Limb (tissue), 2 donors: Measurements from ENCODE around the gene STUB1.
A peak's percentile ranks its signal among the peaks of the same experiment; 100 is the strongest.

Experiments used
- DNase-seq, 2 donors: peaks; one replicate each; pipeline ENCODE4 v3.0.0-alpha.2; 2016; ENCODE audit errors: extremely low spot score in 2 of 2

The STUB1 gene

DNA sequence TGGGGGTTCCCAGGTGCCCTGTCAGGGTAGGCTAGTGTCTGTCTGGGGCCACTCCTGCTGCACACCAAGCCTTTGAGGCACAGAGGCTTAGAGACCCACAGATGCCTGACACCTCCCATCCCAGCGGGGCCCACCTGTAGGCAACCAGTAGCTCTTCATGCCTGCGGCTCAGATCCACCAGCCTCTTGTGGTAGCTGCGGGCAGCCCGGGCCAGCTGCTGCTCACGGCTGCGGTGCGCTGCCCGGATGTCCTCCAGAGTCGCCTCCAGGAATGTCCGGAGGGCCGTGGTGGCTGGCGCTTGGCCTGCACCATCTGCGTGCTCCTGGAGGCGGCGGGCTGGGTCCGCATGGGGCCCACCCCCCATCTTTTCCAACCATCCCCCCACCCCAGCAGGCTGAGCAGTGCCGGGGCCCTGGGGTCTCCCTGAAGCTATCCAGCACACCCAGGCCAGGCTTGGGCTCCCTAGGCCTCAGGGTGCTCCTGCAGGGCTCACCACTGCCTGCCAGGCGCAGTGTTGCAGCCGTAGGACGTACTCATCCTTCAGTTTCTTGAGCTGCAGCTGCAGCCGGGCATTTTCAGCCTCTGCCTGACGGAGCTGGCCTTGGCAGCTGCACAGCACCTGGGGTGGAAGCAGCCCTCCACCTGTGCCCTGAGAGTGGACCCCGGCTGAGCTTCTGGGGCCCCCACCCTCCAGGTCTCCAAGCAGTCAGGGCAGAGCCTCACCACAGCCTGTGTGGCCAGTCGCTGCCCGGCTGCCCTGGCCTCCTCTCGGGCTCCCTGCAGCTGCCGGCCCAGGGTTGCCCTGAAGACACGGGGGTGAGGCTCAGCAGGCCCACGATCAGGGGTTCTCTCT, 44.2 kb downstream of the STUB1 start:
- DNase-seq, result no peak

DNA sequence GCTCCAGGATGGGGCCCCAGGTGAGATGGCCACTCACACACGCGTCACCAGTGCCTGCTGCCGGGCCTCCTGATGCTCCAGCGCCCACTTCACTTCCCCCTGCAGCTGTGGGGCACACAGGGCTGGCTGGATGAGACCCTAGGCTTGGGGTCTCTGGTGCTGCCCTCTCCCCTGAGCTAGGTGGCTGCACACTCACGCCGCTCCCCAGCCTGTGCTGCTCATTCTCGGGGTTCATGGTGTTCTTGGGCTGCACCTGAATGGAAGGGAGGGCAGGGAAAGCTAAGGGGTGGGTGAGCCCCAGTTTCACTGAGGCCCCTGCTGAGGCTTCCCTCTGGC, 44.8 kb downstream of the STUB1 start:
- no peak for DNase-seq

DNA sequence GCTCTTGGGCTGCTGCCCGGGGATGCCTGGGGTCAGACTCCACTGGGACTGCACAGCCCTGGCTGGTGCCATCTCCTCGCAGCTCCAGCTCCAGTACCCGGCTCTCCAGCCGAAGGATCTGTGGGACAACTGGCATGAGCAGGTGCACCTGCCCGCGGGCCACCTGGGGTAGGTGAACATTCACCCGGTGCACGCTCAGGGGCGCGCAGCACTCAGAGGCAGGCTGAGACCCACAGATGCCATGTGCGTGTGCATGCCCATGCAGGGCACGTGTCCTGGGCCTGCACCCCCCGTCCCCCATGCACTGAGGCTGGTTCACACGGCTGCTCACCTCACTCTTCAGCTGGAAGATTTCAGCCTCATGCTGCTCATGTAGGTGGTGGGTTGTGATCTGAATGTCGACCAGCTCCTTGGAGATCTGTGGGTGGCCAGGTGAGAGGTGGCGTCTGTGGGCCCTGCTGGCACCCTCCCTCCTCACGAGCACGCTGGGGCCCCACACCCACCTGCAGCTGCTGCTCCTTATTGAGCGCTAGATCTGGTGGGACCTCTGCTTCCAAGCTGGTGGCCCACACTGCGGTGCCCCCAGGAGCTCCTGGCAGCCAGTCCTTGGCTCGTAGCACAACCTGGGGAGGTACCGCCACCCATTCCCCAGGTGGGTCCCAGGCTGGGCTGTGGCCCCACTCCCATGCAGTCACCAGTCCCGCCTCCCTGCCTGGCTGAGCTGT, 45.4 kb downstream of the STUB1 start:
- no peak for DNase-seq

DNA sequence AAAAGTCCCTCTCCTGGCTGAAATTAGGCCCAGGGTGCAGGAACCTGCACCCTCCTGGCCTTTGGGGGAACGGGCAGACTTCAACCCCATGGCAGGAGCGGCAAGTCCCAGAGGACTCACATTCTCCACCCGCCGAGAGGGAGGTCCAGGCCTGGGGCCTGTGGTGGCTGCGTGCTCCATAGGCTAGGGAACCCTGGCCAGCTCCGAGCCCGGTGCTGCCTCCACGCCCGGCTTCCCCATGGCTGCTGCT, 45.9 kb downstream of the STUB1 start:
- no peak for DNase-seq

DNA sequence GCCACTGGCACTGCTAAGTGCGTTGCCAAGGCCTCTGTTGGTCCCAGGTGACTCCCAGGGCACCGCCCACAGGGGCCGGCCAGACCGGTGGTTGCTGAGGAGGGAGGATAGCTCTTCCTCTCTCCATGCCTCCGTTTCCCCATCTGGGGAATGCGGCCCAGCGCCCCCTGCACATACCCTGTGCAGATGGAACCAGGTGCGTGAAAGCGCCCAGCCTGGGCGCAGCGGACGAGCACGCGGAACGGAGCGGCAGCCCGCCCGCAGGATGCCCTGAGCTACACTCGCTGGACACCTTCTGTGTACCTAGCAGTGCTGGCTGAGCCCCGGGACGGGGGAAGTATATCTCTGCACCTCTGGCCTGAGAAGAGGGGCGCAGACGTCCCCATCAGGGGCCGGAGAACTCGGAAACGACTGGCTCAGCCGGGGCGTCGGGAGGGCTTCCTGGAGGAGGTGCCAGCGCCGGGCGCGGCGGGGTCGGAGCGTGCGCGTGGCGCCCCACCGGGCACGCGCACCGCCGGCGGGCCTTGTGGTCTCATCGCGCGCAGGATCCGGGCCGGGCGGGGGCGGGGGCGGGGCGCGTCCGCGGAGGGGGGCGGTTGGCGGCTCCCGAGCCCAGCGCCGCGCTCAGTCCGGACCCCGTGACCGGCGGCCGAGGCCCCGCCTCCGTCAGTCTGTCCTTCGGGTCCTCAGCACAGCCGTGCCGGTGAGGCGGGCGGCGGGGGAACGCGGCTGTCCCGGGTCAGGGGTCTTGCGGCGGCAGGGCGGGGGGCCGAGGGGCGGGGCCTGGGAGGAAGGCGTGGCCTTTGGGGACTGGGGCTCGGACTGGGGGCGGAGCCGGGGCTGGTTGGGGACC, 46.5 kb downstream of the STUB1 start, which contains the start of the genes CCDC78 and HAGHL:
Gene CCDC78, minus strand, starts transcription at position 6 of the 853 bp plus-strand sequence. CDS start 76 bp downstream, outside the sequence.
Gene HAGHL, plus strand, starts transcription at position 669 of the 853 bp plus-strand sequence. CDS start 404 bp downstream, outside the sequence.
- DNase-seq, result peak in 1 of 2 donors; percentile 81

DNA sequence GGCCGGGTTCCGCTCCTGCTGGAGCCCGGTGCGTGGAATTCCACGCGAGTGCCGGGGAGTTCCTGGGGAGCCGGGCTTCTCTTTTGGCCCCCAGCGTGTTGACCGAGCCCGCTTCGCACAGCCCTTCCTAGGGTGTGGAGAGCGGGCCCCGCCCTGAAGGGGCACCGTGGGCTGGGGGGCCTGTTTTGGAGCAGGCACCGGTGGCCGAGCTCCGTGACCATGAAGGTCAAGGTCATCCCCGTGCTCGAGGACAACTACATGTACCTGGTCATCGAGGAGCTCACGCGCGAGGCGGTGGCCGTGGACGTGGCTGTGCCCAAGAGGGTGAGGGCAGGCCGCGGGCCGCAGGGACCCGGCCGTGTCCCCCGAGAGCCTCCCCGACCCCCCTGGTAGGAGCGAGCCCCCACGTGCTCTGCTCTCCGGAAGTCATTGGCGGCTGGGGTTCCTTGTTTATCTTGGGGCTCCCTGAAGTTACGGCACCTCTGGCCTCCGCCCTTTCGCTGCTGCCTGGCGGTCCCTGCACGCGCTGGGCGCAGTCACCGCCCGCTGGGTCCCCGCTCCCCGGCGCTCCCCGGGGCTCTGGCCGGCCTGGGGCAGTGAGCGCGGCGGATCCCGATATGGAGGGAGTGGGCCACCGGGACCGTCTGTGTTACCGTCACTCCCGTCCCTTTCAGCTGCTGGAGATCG, 47.2 kb downstream of the STUB1 start:
- peak in 1 of 2 donors; percentile 51 for DNase-seq

DNA sequence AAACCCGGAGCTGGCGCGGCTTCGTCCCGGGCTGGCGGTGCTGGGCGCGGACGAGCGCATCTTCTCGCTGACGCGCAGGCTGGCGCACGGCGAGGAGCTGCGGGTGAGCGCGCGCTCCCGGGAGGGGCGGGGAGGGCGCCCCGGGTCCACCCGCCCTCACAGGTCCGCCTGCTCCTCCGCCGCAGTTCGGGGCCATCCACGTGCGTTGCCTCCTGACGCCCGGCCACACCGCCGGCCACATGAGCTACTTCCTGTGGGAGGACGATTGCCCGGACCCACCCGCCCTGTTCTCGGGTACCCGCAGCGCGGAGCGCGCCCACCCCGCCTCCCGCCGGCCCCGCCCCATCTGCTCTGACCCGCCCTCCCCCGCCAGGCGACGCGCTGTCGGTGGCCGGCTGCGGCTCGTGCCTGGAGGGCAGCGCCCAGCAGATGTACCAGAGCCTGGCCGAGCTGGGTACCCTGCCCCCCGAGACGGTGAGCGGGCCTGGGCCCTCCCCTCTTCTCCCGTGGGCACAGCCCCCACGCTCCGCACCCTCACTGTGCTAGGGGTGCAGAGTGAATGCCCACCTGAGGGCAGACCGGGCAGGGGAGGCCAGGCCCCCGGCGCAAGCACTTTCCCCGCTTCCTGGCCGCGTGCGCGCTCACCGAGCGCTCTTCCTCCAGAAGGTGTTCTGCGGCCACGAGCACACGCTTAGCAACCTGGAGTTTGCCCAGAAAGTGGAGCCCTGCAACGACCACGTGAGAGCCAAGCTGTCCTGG, 48.1 kb downstream of the STUB1 start:
- DNase-seq, result peak in 1 of 2 donors; percentile 77

DNA sequence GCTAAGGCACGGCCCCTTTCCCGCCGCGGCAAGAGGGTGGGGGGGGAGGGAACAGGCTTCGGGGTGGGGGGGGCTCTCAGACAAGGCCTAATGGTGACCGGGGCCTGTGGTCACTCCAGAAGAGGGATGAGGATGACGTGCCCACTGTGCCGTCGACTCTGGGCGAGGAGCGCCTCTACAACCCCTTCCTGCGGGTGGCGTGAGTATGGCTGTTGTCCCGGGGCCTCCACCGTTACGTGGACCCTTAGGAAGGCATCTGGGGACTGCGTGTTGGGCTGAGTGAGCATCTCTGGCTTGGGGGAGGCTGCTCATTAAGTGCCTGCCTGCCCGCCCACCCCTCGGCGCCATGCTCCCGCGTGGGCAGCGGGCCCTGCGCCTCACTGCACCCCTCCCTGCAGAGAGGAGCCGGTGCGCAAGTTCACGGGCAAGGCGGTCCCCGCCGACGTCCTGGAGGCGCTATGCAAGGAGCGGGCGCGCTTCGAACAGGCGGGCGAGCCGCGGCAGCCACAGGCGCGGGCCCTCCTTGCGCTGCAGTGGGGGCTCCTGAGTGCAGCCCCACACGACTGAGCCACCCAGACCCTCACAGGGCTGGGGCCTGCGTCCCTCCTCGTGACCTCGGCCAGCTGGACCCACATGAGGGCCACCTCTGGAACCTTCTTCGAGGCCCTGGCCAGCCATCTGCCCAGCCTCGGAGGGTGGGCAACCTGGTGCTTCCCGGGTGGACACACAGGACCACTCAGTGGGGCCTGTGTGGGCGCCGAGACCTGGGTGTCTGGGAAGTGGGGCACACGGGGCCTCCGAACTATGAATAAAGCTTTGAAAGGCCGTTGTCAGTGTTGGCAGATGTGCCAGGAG, 48.9 kb downstream of the STUB1 start:
- DNase-seq, result no peak

DNA sequence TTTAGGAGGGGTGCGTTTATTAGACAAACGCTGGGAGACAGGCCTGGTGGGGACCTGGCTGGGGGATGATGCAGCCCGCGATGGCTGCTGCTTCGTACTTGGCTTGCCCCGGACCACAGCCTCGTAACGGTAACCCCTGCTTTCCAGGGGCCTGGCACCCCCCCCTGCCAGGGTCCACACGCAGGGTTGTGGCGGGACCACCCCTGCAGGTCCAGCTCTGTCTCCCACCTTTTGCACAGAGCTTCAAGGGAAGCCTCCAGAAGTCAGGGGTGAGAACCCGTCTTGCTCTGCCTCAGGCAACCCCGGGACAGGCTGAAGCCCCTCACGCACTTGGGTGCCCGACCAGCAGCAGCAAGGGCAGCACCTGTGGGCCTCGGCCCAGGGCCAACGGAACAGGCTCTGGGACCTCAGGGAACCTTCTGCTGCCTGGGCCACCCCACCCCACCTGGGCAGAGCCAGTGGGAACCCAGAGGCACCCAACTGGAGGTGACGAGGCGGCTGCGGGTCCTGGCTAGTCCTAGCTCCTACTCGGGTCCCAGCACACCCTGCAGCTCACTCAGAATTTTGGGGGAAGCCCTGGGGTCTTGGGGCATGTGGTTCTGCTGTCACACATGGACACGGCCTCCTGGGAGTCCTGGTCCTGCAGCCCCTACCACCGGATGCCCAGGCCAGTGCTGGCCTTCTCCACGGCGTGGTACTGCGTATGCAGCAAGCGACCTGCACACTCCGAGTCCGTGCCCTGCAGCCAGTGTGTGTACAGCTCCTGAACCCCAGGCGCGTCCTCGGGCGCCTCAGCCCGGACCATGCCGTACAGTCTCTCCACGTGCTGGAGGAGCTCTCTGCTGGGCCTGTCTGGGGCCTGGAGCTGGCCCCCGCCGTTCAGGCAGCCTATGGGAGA, 49.8 kb downstream of the STUB1 start:
- no peak for DNase-seq

DNA sequence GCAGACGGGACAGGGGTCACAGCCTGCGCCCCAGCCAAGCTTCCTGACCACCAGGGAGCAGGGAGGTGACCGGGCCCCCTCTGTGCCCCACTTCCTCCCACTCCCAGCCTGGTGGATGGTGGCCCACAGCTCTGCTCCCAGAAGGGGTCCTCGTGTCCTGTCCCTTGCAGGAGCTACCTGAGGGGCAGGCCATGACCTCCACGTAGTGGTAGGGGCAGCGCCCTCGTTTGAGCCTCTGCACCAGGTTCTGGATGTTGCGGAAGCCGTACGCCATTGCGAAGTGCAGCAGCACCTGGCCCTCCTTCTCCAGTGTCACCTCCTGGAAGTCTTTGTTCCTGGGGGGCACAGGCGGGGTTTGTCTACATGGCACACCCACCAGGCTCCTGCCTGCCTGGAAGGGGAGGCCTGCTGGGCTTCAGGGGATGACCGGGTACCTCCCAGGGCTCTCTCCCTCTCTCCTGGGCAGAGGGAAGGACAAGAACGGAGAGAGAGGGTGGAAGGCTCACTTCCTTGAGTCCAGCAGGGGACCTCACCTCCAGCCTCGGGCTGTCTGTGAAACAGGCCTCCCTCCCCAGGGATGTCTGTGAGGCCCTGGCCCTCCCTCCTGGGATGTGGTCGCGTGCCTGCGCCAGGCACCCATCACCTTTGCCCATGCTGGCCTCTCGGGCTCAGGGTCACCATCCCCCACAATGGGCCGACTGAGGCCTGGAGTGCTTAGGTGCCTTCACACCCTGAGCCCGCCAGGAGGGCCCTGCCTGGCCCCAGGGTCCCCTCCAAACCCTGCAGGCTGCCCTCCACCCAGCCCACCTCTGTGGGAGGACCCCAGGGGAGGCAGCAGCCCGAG, 50.7 kb downstream of the STUB1 start:
- DNase-seq, result no peak

DNA sequence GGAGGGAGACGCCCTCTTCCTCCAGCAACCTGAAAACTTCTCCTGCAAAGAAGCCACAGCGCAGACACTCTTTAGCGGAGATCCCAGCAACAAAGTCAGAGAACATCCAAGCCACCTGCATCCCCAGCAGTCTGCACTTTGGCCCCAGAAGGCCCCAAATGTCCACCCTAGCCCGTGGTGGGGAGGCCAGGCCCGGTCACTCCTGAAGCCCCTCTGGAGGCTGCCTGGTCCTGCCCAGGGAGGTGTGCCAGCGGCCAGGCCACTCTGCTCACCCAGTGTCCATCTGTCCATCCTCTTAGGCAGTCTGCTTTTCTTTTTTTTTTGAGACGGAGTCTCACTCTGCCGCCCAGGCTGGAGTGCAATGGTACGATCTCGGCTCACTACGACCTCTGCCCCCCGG, 52.1 kb downstream of the STUB1 start:
- no peak for DNase-seq
